ENCODE measurements around the gene KRR1.

DNA sequence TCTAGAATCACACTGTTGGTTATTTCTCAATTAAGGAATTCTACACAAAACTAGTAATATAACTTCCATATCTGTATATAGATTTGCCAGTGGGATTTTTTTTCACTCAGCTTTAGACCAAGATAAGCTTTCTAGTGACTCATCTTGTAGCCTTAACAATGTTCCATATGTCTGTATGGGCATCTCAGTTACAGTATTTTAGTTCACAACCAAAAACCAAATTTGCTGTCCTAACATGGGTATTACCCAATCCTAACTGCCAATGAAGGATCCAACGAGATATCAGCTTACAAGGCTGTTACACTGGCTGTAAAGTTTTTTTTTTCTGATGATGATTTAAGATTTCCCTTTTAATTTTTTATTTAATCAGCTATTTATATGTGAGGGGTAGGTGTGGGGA, 31.5 kb upstream of the KRR1 start:
- TF ChIP-seq POLR2A (IDR thresholded peaks at IDR 0.05) = no peak
- TF ChIP-seq, protein P1, sequence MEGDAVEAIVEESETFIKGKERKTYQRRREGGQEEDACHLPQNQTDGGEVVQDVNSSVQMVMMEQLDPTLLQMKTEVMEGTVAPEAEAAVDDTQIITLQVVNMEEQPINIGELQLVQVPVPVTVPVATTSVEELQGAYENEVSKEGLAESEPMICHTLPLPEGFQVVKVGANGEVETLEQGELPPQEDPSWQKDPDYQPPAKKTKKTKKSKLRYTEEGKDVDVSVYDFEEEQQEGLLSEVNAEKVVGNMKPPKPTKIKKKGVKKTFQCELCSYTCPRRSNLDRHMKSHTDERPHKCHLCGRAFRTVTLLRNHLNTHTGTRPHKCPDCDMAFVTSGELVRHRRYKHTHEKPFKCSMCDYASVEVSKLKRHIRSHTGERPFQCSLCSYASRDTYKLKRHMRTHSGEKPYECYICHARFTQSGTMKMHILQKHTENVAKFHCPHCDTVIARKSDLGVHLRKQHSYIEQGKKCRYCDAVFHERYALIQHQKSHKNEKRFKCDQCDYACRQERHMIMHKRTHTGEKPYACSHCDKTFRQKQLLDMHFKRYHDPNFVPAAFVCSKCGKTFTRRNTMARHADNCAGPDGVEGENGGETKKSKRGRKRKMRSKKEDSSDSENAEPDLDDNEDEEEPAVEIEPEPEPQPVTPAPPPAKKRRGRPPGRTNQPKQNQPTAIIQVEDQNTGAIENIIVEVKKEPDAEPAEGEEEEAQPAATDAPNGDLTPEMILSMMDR (IDR thresholded peaks at IDR 0.05) = no peak
